Natural killer cell (primary cell): ENCODE measurements around the gene RPRD1B. TPM values are rescaled to one million over a fixed set of nuclear protein-coding genes. Genes with fewer than 3 reads are reported as not detected.

Experiments
- ATAC-seq, 3 donors: fragments of 150-1000 bp in 2 of 3; fragments of 200-7000 bp in 1 of 3; cut with Tn5 transposase; 1 replicate in 1 of 3; 2 replicates in 2 of 3; pipeline ENCODE4 v1.10.0; 2021; ENCODE audit warnings: mild to moderate bottlenecking in 2 of 3, moderate library complexity in 2 of 3
- DNase-seq, 2 donors: peaks; one replicate each; pipeline versions ENCODE4 v3.0.0 to v3.0.0-alpha.2; 2013 to 2021; ENCODE audit warnings: mixed read lengths in 1 of 2
- H3K27ac ChIP-seq: one replicate; pipeline ENCODE4 v1.5.1; 2013; ENCODE audit warnings: mild to moderate bottlenecking, low read length
- H3K27me3 ChIP-seq: one replicate; pipeline ENCODE4 v1.6.1; 2013; ENCODE audit warnings: low read length; ENCODE audit not compliant: control insufficient read depth, insufficient read depth
- H3K36me3 ChIP-seq: one replicate; pipeline ENCODE4 v1.6.1; 2013; ENCODE audit warnings: low read length; ENCODE audit not compliant: control insufficient read depth, insufficient read depth
- H3K4me1 ChIP-seq: one replicate; pipeline ENCODE4 v1.6.1; 2013; ENCODE audit warnings: low read length; ENCODE audit not compliant: control insufficient read depth, insufficient read depth
- H3K4me3 ChIP-seq: one replicate; pipeline ENCODE4 v1.5.1; 2013; ENCODE audit warnings: low read length
- H3K9me3 ChIP-seq: one replicate; pipeline ENCODE4 v1.6.1; 2013; ENCODE audit warnings: low read length; ENCODE audit not compliant: control insufficient read depth, insufficient read depth
- H3K27ac Mint-ChIP-seq, 2 donors: one replicate each; pipeline ENCODE4 v1.8.0; 2022; ENCODE audit warnings: mild to moderate bottlenecking in 2 of 2, mixed read lengths in 2 of 2, moderate library complexity in 1 of 2
- H3K27me3 Mint-ChIP-seq, 2 donors: one replicate each; pipeline ENCODE4 v1.8.0; 2022; ENCODE audit warnings: low read depth in 2 of 2, mixed read lengths in 2 of 2
- H3K36me3 Mint-ChIP-seq: one replicate; pipeline ENCODE4 v1.8.0; 2022; ENCODE audit warnings: mixed read lengths
- H3K4me1 Mint-ChIP-seq, 2 donors: one replicate each; pipeline ENCODE4 v1.8.0; 2022; ENCODE audit warnings: mixed read lengths in 2 of 2
- H3K4me3 Mint-ChIP-seq: one replicate; pipeline ENCODE4 v1.8.0; 2022; ENCODE audit warnings: mild to moderate bottlenecking, moderate library complexity, mixed read lengths
- H3K9me3 Mint-ChIP-seq, 2 donors: one replicate each; pipeline ENCODE4 v1.8.0; 2022; ENCODE audit warnings: mixed read lengths in 2 of 2
- CTCF ChIP-seq: fragments of 200-600 bp; IDR thresholded peaks from one replicate; pipeline ENCODE4 v1.8.0; 2022; ENCODE audit warnings: antibody characterized with exemption
- WGBS: methylation state at CpG from one replicate; pipeline ENCODE4 v1.1.7; 2013; ENCODE audit warnings: missing lambda C conversion rate; ENCODE audit not compliant: insufficient coverage; 5-methylcytosine and 5-hydroxymethylcytosine counted together
- intact Hi-C: fragments of 100-400 bp; cut with micrococcal nuclease; formaldehyde crosslinking; loops from one replicate; pipeline ENCODE4 v1.14.2; 2022
- total RNA-seq, 4 donors: library from RNA; stranded (reverse); fragments of 120-200 nt in 1 of 4; gene quantifications; one replicate each; pipeline versions ENCODE4 v1.2.3 to v1.2.4, GENCODE V29; 2013 to 2022

The RPRD1B gene
- total RNA-seq, 3 donors from 2014 or later (not counting 1 experiment from before 2014, with no cell fraction given), result 75.8 to 87.3 (median 77.6) TPM

DNA sequence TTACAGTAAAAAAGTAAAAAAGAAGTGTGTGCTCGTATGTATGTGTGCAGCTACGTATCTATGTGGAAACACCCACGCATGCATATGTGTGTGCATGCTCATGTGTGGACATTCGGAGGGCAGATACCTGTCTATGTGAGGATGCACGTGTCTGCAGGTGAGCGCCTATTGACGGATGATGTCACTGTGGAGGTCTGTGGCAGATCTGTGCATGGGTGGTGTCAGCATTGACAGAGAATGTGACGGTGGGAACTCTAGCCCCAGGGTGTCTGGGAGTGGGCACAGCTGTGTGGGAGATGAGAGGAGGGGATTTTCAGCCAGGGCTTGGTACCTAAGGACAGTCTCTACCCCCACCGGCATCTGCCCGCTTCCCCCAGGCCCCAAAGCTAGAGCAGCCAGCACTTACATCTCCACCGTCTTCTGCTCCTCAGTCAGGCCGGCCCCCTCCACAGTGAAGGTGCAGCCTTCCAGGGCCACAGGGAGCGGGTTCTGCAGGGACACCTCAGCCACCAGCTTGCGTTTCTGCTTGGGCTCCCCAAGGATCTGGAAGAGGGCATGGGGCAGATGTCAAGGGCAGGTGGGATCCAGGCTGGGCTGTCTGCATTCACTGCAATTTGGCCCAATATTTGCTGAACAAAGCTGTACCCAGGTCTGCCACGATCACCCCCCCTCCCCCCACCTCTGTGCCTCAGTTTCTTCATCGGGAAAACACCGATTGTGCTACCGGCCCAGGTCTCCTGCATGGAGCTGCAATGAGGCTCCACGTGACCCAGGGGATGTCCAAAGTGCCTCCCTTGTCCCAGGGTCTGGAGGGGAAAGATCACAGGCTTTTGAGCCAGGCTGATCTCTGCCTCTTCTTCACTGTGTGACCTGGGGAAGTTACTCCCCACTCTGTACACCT, 97.4 kb downstream of the RPRD1B start:
- DNase-seq (no peak), ATAC-seq (no peak)
- intact Hi-C loops, result no loop called here
- H3K36me3 Mint-ChIP-seq, result no peaks in the 10 kb centered on the region
- no peak overlapping the region for H3K27ac Mint-ChIP-seq
- no peaks in the 10 kb centered on the region for H3K27me3 Mint-ChIP-seq
- H3K9me3 Mint-ChIP-seq, result no peaks in the 10 kb centered on the region
- H3K4me3 Mint-ChIP-seq, result no peak overlapping the region
- Histone ChIP-seq H3K27me3 (no peaks in the 10 kb centered on the region), H3K4me1 (peaks cover 12% of the 10 kb centered on the region), H3K9me3 (no peaks in the 10 kb centered on the region), H3K36me3 (no peaks in the 10 kb centered on the region), H3K27ac (no peak overlapping the region), H3K4me3 (no peak overlapping the region)
- no peak for TF ChIP-seq CTCF
- 90% methylated on average over 19 of the region's 19 CpGs for WGBS
- peaks cover 0 to 6% of the 10 kb centered on the region in 2 donors for H3K4me1 Mint-ChIP-seq

- TF ChIP-seq CTCF, result no peak
- no peaks in the 10 kb centered on the region for H3K9me3 Mint-ChIP-seq
- H3K36me3 ChIP-seq, result no peaks in the 10 kb centered on the region
- H3K27me3 Mint-ChIP-seq, result no peaks in the 10 kb centered on the region
- no peaks in the 10 kb centered on the region for H3K27me3 ChIP-seq
- H3K4me1 ChIP-seq, result peaks cover 12% of the 10 kb centered on the region
- H3K4me1 Mint-ChIP-seq, result peaks cover 0 to 6% of the 10 kb centered on the region in 2 donors
- intact Hi-C loops, result no loop called here
- H3K27ac ChIP-seq, result no peak overlapping the region
- H3K36me3 Mint-ChIP-seq, result no peaks in the 10 kb centered on the region
- no peak for DNase-seq
- no peak overlapping the region for H3K4me3 ChIP-seq
- H3K27ac Mint-ChIP-seq, result no peak overlapping the region
- H3K9me3 ChIP-seq, result no peaks in the 10 kb centered on the region
- 85% methylated on average over 2 of the region's 3 CpGs for WGBS
- no peak overlapping the region for H3K4me3 Mint-ChIP-seq
- ATAC-seq, result no peak
Measured at GRCh38 chr20:38131588-38132121, 98.1 kb downstream of the RPRD1B start.

- H3K4me3 Mint-ChIP-seq, result no peak overlapping the region
- no peaks in the 10 kb centered on the region for H3K36me3 ChIP-seq
- no peak overlapping the region for H3K27ac ChIP-seq
- H3K27me3 Mint-ChIP-seq, result no peaks in the 10 kb centered on the region
- H3K27ac Mint-ChIP-seq, result no peak overlapping the region
- peaks cover 0 to 6% of the 10 kb centered on the region in 2 donors for H3K4me1 Mint-ChIP-seq
- WGBS, result 90% methylated on average over 24 of the region's 26 CpGs
- H3K27me3 ChIP-seq, result no peaks in the 10 kb centered on the region
- DNase-seq (no peak), ATAC-seq (no peak)
- no peaks in the 10 kb centered on the region for H3K9me3 Mint-ChIP-seq
- TF ChIP-seq CTCF, result no peak
- H3K36me3 Mint-ChIP-seq, result no peaks in the 10 kb centered on the region
- no peaks in the 10 kb centered on the region for H3K9me3 ChIP-seq
- intact Hi-C loops, result no loop called here
- peaks cover 12% of the 10 kb centered on the region for H3K4me1 ChIP-seq
- H3K4me3 ChIP-seq, result no peak overlapping the region
Measured at GRCh38 chr20:38132156-38132909, 98.8 kb downstream of the RPRD1B start.
